HepG2 (cell line): ENCODE results near the gene TMIGD2. TPM values are rescaled to one million over a fixed set of nuclear protein-coding genes. Genes with fewer than 3 reads are reported as not detected.
A peak's percentile ranks its signal among the peaks of the same experiment; 100 is the strongest.
"Not testable (repeated sequence)": the region's sequence is repeated elsewhere in the genome, so short reads cannot be mapped to it uniquely, and the experiment has no call there.

ENCODE experiments used
- ATAC-seq: fragments of 200-7000 bp; cut with Tn5 transposase; 3 replicates; pipeline ENCODE4 v1.9.1; 2020; ENCODE audit warnings: mild to moderate bottlenecking, moderate library complexity
- BruUV-seq: library from RNA; stranded (reverse); fragments of 400-500 nt; replicated peaks from 2 replicates; lab custom pipeline; 2021; lab: Mats Ljungman, UMichigan
- CTCF ChIA-PET: fragments of 300-600 bp; formaldehyde crosslinking; extraction: SDS; loops from one replicate; lab custom pipeline; 2021; ENCODE audit warnings: low total read pairs, inconsistent platforms, low intra/inter-chr PET ratio; lab: Yijun Ruan, JAX
- POLR2A ChIA-PET: fragments of 350-600 bp; sonication (Branson Sonifier 250); formaldehyde crosslinking; loops from one replicate; lab custom pipeline; 2020; ENCODE audit warnings: antibody characterized with exemption, inconsistent platforms; lab: Yijun Ruan, JAX
- DNase-seq: peaks from one replicate; pipeline ENCODE4 v3.0.0-alpha.2; 2015; ENCODE audit warnings: low spot score
- FAIRE-seq: peaks from 3 replicates; lab custom pipeline; 2011; peaks lifted over from hg19 to GRCh38; lab: Jason Lieb, UNC
- H2AFZ ChIP-seq: one replicate; pipeline ENCODE4 v1.6.1; 2011; ENCODE audit warnings: low read length, inconsistent platforms
- H3K27ac ChIP-seq: fragments of 300-600 bp; 3 replicates; pipeline ENCODE4 v1.8.0; 2011; ENCODE audit warnings: mixed run types, mild to moderate bottlenecking, mixed read lengths, low read length, inconsistent platforms; ENCODE audit not compliant: insufficient read depth; ENCODE audit errors: extremely low read length
- H3K27me3 ChIP-seq, 2 experiments: fragments of 200-600 bp in 1 of 2; 2 replicates in 1 of 2; 3 replicates in 1 of 2; pipeline versions ENCODE4 v1.6.0 to v1.8.0; 2011; ENCODE audit warnings: low read length in 2 of 2, mild to moderate bottlenecking in 2 of 2, moderate library complexity in 2 of 2, inconsistent platforms in 1 of 2; ENCODE audit not compliant: insufficient read depth in 2 of 2, control insufficient read depth in 1 of 2
- H3K36me3 ChIP-seq, 2 experiments: fragments of 200-600 bp in 1 of 2; replicated peaks in 1 of 2; 2 replicates in 1 of 2; 3 replicates in 1 of 2; pipeline versions ENCODE4 v1.5.1 to v1.8.0; 2011; ENCODE audit warnings: low read length in 2 of 2, inconsistent platforms in 1 of 2; ENCODE audit not compliant: insufficient read depth in 2 of 2, control insufficient read depth in 1 of 2
- H3K4me1 ChIP-seq: 2 replicates; pipeline ENCODE4 v1.5.1; 2012; ENCODE audit warnings: low read length, inconsistent platforms; ENCODE audit not compliant: insufficient read depth
- H3K4me2 ChIP-seq: 2 replicates; pipeline ENCODE4 v1.6.0; 2011; ENCODE audit warnings: low read depth, low read length, inconsistent platforms
- H3K4me3 ChIP-seq, 3 experiments: fragments of 200-600 bp in 1 of 3; sonication (generic), shearing (Covaris generic) in 1 of 3; replicated peaks in 1 of 3; 2 replicates each; pipeline ENCODE4 v1.5.1; 2011 to 2016; ENCODE audit warnings: low read length in 3 of 3, inconsistent platforms in 2 of 3, low read depth in 2 of 3, mild to moderate bottlenecking in 2 of 3, control low read depth in 1 of 3, mixed read lengths in 1 of 3; ENCODE audit not compliant: insufficient read depth in 1 of 3
- H3K79me2 ChIP-seq: one replicate; pipeline ENCODE4 v1.6.1; 2011; ENCODE audit warnings: low read length, inconsistent platforms; ENCODE audit not compliant: insufficient read depth
- H3K9ac ChIP-seq: 2 replicates; pipeline ENCODE4 v1.6.0; 2011; ENCODE audit warnings: mild to moderate bottlenecking, low read depth, low read length, inconsistent platforms; ENCODE audit not compliant: insufficient read depth
- H3K9me3 ChIP-seq: 2 replicates; pipeline ENCODE4 v1.5.1; 2012; ENCODE audit warnings: mild to moderate bottlenecking, low read length
- H4K20me1 ChIP-seq: 2 replicates; pipeline ENCODE4 v1.6.0; 2011; ENCODE audit warnings: inconsistent platforms, mild to moderate bottlenecking, low read length, moderate library complexity; ENCODE audit not compliant: insufficient read depth
- ZMYM3 ChIP-seq: sonication (generic); formaldehyde crosslinking; IDR thresholded peaks from 2 replicates; pipeline ENCODE4 v1.5.1; 2020; ENCODE audit warnings: mild to moderate bottlenecking, missing genetic modification reagents
- ZNF530 ChIP-seq: sonication (generic); formaldehyde crosslinking; IDR thresholded peaks from 2 replicates; pipeline ENCODE4 v1.5.0; 2020; ENCODE audit warnings: low read depth, mild to moderate bottlenecking, missing genetic modification reagents
- WGBS: methylation state at CpG from one replicate; pipeline ENCODE4 v1.1.6; 2017; ENCODE audit warnings: low lambda C conversion rate; 5-methylcytosine and 5-hydroxymethylcytosine counted together
- in situ Hi-C: cut with HindIII; loops from 2 replicates; pipeline ENCODE4 v1.10.0; 2017; ENCODE audit warnings: low pct_unique_long_range_greater_than_20kb; ENCODE audit not compliant: extremely low pct_ligation_motif_present
- intact Hi-C: fragments of 100-400 bp; cut with micrococcal nuclease; formaldehyde crosslinking; loops from one replicate; pipeline ENCODE4 v1.10.0; 2022; ENCODE audit not compliant: unreplicated experiment
- polyA plus RNA-seq, 8 experiments: library from polyadenylated mRNA; depleted of rRNA in 3 of 8; stranded (reverse) in 7 of 8; unstranded in 1 of 8; fragments of >200 nt; fragmentation: Illumina TruSeq in 4 of 8; extraction: Trizol in 4 of 8; gene quantifications; 2 replicates each; pipeline versions ENCODE4 v1.2.1 to v1.2.3, GENCODE V29; 2011 to 2016; ENCODE audit warnings: low read depth in 4 of 8, missing spikeins in 1 of 8, mixed read lengths in 1 of 8; ENCODE audit not compliant: insufficient read depth in 1 of 8
- total RNA-seq, 5 experiments: library from RNA; depleted of rRNA; stranded (reverse); fragments of >200 nt; fragmentation: Illumina TruSeq; extraction: Trizol; gene quantifications; 2 replicates each; pipeline ENCODE4 v1.2.3, GENCODE V29; 2016; ENCODE audit warnings: low read depth in 1 of 5

The TMIGD2 gene
- total and polyA plus RNA-seq, 2 of the 13 experiments (the other 11 are each of a cell fraction or from before 2014, with no cell fraction given): 0.11 to 1.0 TPM

DNA sequence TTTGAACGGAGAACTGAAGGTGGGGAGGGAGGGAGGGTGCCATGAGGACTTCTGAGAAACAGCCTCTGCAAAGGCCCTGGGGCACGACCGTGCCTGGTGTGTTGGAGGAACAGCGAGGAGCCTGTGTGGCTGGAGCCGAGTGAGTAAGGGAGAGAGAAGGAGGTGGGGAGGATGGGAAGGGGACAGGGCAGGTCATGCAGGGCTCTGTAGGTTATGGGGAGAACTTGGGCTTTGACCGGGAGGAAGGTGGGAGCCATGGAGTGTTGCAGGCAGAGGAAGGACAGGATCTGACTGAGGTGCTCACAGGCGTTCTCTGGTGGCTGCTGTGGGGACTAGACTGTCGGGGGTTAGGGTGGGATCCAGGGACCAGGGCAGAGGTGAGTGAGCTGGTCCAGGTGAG, 47.9 kb upstream of the TMIGD2 start:
- Histone ChIP-seq H3K27ac (no peak overlapping the region), H3K79me2 (no peaks in the 10 kb centered on the region), H2AFZ (no peak overlapping the region), H3K27me3 (no peaks in the 10 kb centered on the region), H3K36me3 (0 out of 5 replicates have a peak, but pooled peaks cover 0 to 7% of the 10 kb centered on the region in 2 experiments), H4K20me1 (no peaks in the 10 kb centered on the region), H3K4me1 (peaks cover 8% of the 10 kb centered on the region), H3K4me2 (no peak overlapping the region), H3K9me3 (no peaks in the 10 kb centered on the region)
- intact Hi-C loops (no loop called here), in situ Hi-C loops (loop anchor here (5.0 kb wide), 1 partner anchor 83 kb away; no protein-coding TSS in a partner anchor)
- ChIA-PET POLR2A (no interaction called here), CTCF (interaction anchor here (1.6 kb wide), 1 partner anchor 83 kb away, joined by 3 read pairs; no protein-coding TSS in a partner anchor)
- 90% methylated on average over 8 of the region's 8 CpGs for WGBS
- no peak for TF ChIP-seq ZNF530 (CRISPR knock-in tag)
- TF ChIP-seq ZMYM3 (CRISPR knock-in tag): peak; percentile 58; the same call in 1 of the 2 replicates
- TF ChIP-seq, all 625 proteins: peak for 1
- no peak overlapping the region for H3K9ac ChIP-seq
- no TSS peak for BruUV-seq
- FAIRE-seq (no peak), ATAC-seq (no peak), DNase-seq (no peak)
- H3K4me3 ChIP-seq: no peak overlapping the region

DNA sequence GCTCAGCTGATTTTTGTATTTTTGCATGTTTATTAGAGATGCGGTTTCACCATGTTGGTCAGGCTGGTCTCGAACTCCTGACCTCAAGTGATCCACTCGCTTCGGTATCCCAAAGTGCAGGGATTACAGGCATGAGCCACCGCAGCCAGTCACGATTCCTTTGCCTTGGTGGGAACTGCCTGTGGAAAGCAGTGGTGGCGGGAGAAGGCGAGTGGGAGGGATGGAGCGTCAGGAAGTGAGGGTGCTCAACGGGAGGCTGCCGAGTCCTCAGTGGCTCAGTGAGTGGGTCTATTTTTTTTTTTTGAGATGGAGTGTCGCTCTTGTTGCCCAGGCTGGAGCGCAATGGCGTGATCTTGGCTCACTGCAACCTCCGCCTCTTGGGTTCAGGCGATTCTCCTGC, 47.0 kb upstream of the TMIGD2 start:
- H3K4me2 ChIP-seq, ATAC-seq, H3K9ac ChIP-seq, H2AFZ ChIP-seq, BruUV-seq, H3K36me3 ChIP-seq, H3K79me2 ChIP-seq, H3K27me3 ChIP-seq, H3K27ac ChIP-seq, H3K9me3 ChIP-seq, POLR2A ChIA-PET, FAIRE-seq, H4K20me1 ChIP-seq, H3K4me3 ChIP-seq, DNase-seq, intact Hi-C loops, in situ Hi-C loops: not testable (repeated sequence)
- H3K4me1 ChIP-seq: peaks cover 16% of the 10 kb centered on the region
- CTCF ChIA-PET: interaction anchor here (1.6 kb wide), 1 partner anchor 82 kb away, joined by 3 read pairs; no protein-coding TSS in a partner anchor
- WGBS: 97% methylated on average over 15 of the region's 16 CpGs
